ENCODE measurements around the gene LCN9.

- no peak for TF ChIP-seq CTCF (IDR thresholded peaks at IDR 0.05; ENCODE audit: low read depth, low read length)
- no peak for TF ChIP-seq POLR2A (IDR thresholded peaks at IDR 0.05; ENCODE audit: extremely low read depth, insufficient read length)
- no peak for TF ChIP-seq MYC (IDR thresholded peaks at IDR 0.05; ENCODE audit: low read depth, low read length)
Observed at GRCh38 chr9:135632841-135633240, 30.3 kb upstream of the LCN9 start.

All from NB4 (cell line).